AG09309 (cell line): ENCODE data around the gene COCH.
A peak's percentile ranks its signal among the peaks of the same experiment; 100 is the strongest.

Source experiments
- DNase-seq: peaks from one replicate; pipeline ENCODE4 v3.0.0-alpha.2; 2010; ENCODE audit warnings: low read depth
- H3K4me3 ChIP-seq: 2 replicates; pipeline ENCODE4 v1.5.1; 2011; ENCODE audit warnings: mild to moderate bottlenecking, low read depth, low read length, moderate library complexity; ENCODE audit not compliant: control insufficient read depth
- TF ChIP-seq, protein P1 (sequence below): IDR thresholded peaks from 2 replicates; pipeline ENCODE4 v1.5.1; 2011; ENCODE audit warnings: mild to moderate bottlenecking, low read depth, low read length, inconsistent platforms; ENCODE audit not compliant: insufficient read depth, control insufficient read depth; ENCODE audit errors: missing control alignments

The COCH gene

DNA sequence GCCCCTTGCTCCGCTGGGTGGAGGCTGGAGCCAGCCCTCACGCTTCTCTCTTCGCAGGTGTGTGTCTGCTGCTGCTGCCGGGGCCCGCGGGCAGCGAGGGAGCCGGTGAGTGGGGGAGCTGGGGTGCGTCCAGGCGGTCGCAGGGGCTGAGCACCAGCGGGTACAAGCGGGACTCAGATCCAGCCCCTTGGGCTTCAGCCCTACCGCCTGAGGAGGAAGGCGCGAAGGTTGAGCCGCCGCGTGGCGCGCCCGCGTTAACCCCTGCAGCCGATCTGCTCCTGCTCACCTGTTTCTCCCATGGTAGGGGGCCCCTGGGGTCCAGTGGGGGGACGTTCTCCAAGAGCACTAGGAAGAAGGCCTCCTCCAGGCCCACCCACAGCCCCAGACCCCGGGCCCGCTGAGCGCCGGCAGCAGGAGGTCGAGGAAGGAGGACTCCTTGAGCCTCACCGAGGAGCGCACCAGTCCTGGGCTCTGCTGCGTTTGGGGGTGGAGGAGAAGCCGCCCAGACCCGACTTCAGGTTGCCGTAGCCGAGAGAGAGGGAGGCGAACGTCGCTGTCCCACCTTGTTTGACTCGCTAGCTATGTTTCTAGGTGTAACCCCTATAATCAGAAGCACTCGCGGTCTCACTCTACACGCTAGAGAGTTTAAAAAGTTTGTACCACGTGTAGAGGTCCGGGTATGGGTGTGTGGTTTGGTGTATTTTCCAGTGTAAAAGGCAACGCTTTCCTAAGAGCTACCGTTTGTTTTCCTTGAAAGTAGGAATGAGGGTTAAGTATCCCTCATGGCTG, 834 bp downstream of the COCH start:
- H3K4me3 ChIP-seq, result peak overlapping the region; percentile 34; the same call in 1 of the 2 replicates
- TF ChIP-seq, protein P1, sequence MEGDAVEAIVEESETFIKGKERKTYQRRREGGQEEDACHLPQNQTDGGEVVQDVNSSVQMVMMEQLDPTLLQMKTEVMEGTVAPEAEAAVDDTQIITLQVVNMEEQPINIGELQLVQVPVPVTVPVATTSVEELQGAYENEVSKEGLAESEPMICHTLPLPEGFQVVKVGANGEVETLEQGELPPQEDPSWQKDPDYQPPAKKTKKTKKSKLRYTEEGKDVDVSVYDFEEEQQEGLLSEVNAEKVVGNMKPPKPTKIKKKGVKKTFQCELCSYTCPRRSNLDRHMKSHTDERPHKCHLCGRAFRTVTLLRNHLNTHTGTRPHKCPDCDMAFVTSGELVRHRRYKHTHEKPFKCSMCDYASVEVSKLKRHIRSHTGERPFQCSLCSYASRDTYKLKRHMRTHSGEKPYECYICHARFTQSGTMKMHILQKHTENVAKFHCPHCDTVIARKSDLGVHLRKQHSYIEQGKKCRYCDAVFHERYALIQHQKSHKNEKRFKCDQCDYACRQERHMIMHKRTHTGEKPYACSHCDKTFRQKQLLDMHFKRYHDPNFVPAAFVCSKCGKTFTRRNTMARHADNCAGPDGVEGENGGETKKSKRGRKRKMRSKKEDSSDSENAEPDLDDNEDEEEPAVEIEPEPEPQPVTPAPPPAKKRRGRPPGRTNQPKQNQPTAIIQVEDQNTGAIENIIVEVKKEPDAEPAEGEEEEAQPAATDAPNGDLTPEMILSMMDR, result no peak
- no peak for DNase-seq

DNA sequence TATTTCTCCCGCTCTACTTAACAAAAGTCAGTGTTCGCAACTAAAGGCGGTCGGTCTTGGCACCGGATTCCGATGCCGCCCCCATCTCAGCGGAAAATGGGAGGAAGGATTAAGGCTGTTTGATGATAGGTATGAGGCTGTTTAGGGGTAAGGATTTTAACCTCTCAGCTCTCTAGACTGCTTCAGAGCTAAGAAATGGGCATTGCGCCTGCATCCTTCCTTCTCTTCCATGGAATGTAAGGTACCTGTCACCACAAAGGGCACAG, 1.4 kb downstream of the COCH start:
- H3K4me3 ChIP-seq, result no peak overlapping the region
- TF ChIP-seq, protein P1, result no peak
- no peak for DNase-seq

DNA sequence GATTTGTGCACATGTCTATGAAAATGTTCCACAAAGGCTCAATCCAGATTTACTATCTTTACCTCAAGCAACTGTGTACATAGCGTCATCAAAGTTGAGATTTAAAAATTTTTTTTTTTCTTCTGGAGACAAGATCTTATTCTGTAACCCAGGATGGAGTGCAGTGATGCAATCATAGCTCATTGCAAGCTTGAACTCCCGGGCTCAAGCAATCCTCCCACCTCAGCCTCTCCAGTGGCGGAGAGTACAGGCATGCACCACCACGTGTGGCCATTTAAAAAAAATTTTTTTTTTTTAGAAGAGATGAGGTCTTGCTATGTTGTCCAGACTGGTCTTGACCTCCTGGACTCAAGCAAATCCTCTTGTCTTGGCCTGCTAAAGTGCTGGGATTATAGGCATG, 2.3 kb downstream of the COCH start:
- TF ChIP-seq, protein P1, result no peak
- H3K4me3 ChIP-seq, result no peak overlapping the region
- DNase-seq, result no peak

DNA sequence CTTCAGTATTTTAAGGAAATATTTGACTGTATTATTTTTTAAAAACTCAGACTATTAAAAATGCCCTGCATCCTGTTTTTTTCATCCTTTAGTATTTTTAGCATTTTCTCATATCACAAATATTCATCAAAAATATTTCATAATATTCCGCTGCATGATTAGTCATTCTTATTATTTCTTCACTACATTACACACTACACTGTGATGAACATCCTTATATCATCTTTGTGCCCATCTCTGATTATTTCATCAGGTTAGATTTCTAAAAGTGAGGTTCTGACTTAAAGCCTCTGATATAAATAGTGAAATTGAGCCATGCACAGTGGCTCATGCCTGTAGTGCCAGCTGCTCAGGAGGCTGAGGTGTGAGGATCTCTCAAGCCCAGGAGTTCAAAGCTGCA, 8.1 kb downstream of the COCH start:
- DNase-seq, result no peak
- H3K4me3 ChIP-seq, result no peak overlapping the region

DNA sequence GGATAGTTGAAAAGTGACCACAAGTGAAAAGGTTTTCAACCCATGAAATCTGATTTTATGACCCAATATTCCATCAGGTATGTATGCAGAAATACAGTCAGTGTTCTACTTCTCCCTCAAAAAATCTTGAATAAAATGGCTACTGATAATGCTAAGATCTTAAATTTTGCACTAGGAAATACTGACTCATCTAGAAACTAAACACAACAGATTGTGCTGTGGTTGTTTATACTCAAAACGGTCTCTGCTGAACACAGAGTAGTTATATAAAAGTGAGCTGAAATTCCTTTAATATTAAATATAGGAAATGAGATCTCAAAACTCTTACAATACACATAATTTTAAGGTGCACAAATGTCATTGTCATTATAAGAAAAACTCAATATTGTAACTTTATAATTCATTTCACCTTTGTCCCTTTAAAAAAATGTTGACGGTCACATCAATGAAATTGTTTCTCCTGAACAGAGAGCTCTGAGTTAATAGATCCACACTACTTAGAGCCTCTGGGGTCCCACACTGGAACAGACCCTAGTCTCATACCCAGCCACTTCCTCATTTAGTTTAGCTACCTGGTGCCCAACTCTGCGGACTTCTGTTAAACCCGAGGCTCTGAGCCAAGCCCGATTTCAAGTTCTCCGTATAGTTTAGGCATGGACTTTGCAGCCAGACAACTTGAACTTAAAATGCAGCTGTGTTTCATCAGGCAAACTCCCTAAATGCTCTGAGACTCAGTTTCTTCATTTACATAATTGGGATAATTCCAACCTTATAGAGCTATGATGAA, 9.3 kb downstream of the COCH start:
- TF ChIP-seq, protein P1, result no peak
- H3K4me3 ChIP-seq, result no peak overlapping the region
- DNase-seq, result no peak

More for the DNA sequence above, 8.1 kb downstream of the COCH start:
- TF ChIP-seq, protein P1, result no peak

DNA sequence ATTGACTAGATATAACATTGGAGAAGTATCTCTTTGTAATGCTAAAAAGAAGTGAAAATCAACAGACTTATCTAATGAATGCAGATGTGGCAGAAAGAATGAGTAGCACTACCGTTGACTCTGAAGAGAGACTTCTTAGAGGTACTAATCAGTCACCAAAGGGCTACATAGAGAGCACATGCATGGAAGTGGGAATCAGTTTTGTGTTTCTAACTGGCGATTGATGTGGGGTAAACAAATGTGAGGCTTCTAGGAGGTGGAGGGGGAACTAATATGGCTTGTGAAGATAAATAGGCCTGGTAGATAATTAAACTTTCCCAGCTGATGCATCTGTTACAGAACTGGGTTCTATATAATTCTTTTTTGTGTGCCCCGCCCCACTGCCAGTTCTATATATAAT, 10.5 kb downstream of the COCH start:
- no peak overlapping the region for H3K4me3 ChIP-seq
- no peak for DNase-seq
- TF ChIP-seq, protein P1, result no peak
